ENCODE data around the gene LEMD1. TPM values are rescaled to one million over a fixed set of nuclear protein-coding genes. Genes with fewer than 3 reads are reported as not detected.

The LEMD1 gene
- total and polyA plus RNA-seq, 2 experiments from 2014 or later: not detected

DNA sequence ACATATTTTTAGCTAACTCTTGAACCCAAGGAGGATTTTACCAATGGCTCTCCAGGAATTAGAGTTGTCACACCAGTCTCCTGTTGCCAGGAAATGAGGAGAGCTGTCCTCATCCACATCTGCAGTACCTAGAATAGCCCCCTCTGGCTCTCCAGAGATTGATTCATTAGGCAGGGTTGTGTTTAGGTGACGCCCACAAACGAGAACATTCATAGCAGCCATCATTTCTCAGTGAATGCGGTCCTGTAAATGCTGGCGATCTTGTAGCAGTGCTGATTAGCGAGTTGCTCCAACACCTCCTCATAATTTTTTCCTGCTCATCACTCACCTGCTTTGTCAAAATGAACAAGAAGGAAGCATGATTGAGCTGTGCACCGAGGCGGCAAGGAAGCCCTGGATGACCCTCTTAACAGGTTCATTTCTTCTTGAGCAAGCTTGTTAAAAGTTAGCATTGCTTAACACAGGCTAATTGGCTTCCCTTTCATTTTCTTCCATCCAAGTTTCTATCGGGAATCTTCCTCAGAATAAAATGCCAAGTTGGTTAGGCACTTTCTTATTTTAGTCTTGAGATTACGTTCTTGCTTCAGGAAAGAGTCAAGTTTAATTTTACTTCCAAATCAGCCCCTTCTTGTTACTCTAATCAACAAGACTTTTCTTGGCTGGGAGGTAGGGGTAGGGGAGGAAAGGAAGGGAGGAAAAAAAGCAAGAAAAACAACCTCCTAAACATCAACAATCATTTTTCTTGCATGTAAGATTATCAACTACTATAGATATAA lies 48.6 kb downstream of the LEMD1 start:
- peaks cover 42% of the 10 kb centered on the region for H3K4me1 ChIP-seq (ENCODE audit: low read depth)
- H3K27me3 ChIP-seq: no peaks in the 10 kb centered on the region
- peak overlapping the region; percentile 20 for H3K27ac ChIP-seq
- no peak for DNase-seq (ENCODE audit: low read depth in 1 of 2, low spot score in 1 of 2)
- H3K9me3 ChIP-seq (ENCODE audit: low read depth): no peaks in the 10 kb centered on the region
- no peaks in the 10 kb centered on the region for H3K36me3 ChIP-seq
- TF ChIP-seq, protein P1, sequence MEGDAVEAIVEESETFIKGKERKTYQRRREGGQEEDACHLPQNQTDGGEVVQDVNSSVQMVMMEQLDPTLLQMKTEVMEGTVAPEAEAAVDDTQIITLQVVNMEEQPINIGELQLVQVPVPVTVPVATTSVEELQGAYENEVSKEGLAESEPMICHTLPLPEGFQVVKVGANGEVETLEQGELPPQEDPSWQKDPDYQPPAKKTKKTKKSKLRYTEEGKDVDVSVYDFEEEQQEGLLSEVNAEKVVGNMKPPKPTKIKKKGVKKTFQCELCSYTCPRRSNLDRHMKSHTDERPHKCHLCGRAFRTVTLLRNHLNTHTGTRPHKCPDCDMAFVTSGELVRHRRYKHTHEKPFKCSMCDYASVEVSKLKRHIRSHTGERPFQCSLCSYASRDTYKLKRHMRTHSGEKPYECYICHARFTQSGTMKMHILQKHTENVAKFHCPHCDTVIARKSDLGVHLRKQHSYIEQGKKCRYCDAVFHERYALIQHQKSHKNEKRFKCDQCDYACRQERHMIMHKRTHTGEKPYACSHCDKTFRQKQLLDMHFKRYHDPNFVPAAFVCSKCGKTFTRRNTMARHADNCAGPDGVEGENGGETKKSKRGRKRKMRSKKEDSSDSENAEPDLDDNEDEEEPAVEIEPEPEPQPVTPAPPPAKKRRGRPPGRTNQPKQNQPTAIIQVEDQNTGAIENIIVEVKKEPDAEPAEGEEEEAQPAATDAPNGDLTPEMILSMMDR (IDR thresholded peaks at IDR 0.05; ENCODE audit: low read depth, low read length): no peak
- no peak overlapping the region for H3K4me3 ChIP-seq

DNA sequence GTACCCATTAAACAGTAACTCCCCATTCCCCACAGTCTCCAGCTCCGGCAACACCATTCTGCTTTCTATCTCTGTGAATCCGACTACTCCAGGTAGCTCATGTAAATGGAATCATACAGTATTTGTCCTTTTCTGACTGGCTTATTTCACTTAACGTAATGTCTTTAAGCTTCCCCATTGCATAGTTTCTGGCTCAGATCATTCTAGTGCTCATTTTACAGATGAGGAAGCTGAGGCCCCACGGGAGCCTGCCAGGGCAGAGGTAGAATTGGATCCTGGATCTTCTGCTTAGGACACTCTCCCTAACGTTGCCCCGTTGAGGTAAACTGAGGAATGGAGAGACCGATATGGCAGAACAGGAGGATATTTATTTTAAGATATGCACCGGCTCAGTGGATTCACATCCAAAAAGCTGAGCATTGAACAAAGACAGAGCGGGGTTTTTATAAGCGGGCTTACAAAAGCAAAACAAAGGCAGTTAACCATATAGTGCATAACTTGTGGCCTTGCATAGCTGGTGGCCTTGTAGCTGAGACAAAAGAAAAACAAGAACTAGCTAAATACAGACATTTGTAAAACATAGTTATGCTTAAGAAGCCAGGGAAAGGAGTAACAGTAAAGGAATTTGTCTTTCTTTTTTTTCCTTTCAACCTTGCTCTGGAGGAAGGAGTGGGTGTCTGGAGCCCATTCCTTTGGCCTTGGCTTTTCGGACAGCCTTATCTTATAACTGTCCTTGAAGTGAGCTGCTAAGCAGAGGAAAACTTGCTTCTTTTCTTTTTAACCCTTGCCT lies 49.8 kb downstream of the LEMD1 start:
- Histone ChIP-seq H3K36me3 (no peaks in the 10 kb centered on the region), H3K4me1 (ENCODE audit: low read depth) (peaks cover 42% of the 10 kb centered on the region), H3K9me3 (ENCODE audit: low read depth) (no peaks in the 10 kb centered on the region), H3K27ac (peak overlapping the region; percentile 68), H3K27me3 (no peaks in the 10 kb centered on the region), H3K4me3 (no peak overlapping the region)
- TF ChIP-seq, protein P1 (IDR thresholded peaks at IDR 0.05; ENCODE audit: low read depth, low read length): no peak
- DNase-seq (ENCODE audit: low read depth in 1 of 2, low spot score in 1 of 2): peak in 1 of 2 donors; percentile 88

DNA sequence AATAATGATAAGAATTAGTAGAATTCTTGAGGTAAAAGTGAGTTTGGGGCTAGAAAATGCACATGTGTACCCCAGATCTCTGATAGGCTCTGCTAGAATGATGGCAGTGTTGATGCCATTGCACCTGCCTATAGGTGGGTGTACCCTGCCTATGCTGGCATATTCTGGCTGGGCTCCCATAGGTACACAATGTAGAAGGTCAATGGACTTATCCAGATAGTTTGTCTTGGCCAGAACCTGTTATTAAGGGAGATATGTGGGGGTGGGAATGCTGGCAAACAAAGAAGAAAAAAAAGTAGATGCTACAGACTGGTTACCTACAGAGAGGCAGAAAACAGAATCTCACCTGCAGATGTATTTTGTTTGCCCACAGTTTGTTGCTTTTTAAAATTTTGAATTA lies 51.1 kb downstream of the LEMD1 start:
- Histone ChIP-seq H3K4me3 (no peak overlapping the region), H3K27ac (no peak overlapping the region), H3K9me3 (ENCODE audit: low read depth) (no peaks in the 10 kb centered on the region), H3K4me1 (ENCODE audit: low read depth) (peaks cover 38% of the 10 kb centered on the region), H3K27me3 (no peaks in the 10 kb centered on the region), H3K36me3 (no peaks in the 10 kb centered on the region)
- TF ChIP-seq, protein P1 (IDR thresholded peaks at IDR 0.05; ENCODE audit: low read depth, low read length): no peak
- DNase-seq (ENCODE audit: low read depth in 1 of 2, low spot score in 1 of 2): no peak

DNA sequence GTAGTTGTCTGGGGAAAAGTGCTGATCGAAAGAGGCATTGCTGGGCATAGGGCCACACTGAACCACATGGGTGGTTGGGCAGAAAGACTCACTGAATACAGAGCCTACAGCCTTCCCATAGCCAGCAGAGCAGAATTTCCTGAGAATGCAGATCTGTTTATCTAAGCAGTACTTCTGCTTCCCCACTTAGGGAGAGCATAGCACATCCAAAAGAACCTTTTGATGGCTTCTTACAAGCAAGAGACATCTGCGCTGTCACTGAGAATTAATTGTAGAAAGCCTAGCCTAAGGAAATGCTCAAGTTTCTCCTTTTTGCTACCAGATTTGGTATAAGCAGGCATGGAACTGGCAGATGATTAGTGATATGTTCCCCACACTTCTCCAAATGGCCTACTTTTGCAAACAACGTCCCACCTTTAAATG lies 52.1 kb downstream of the LEMD1 start:
- Histone ChIP-seq H3K9me3 (ENCODE audit: low read depth) (no peaks in the 10 kb centered on the region), H3K4me1 (ENCODE audit: low read depth) (peaks cover 34% of the 10 kb centered on the region), H3K27me3 (no peaks in the 10 kb centered on the region), H3K27ac (peak overlapping the region; percentile 43), H3K36me3 (no peaks in the 10 kb centered on the region), H3K4me3 (no peak overlapping the region)
- TF ChIP-seq, protein P1 (IDR thresholded peaks at IDR 0.05; ENCODE audit: low read depth, low read length): no peak
- no peak for DNase-seq (ENCODE audit: low read depth in 1 of 2, low spot score in 1 of 2)

DNA sequence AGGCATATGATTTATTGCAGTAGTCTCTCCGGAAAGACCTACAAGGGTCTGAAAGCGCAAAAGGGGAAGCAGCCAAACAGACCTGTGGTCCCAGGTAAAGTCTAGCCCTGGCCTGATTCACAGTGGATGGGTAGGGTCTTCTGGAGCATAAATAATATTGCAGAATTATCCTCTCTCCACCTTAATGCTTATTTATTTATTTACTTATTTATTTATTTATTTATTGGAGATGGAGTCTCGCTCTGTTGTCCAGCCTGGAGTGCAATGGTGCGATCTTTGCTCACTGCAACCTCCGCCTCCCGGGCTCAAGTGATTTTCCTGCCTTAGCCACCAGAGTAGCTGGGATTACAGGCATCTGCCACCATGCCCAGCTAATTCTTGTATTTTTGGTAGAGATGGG lies 53.4 kb downstream of the LEMD1 start:
- no peaks in the 10 kb centered on the region for H3K27me3 ChIP-seq
- DNase-seq (ENCODE audit: low read depth in 1 of 2, low spot score in 1 of 2): no peak
- peaks cover 23% of the 10 kb centered on the region for H3K4me1 ChIP-seq (ENCODE audit: low read depth)
- TF ChIP-seq, protein P1 (IDR thresholded peaks at IDR 0.05; ENCODE audit: low read depth, low read length): no peak
- H3K4me3 ChIP-seq: no peak overlapping the region
- no peak overlapping the region for H3K27ac ChIP-seq
- H3K9me3 ChIP-seq (ENCODE audit: low read depth): no peaks in the 10 kb centered on the region
- no peaks in the 10 kb centered on the region for H3K36me3 ChIP-seq

Measured in cardiac muscle cell (in vitro differentiated cells and primary cell).